ENCODE results near the gene MAOA.

DNA sequence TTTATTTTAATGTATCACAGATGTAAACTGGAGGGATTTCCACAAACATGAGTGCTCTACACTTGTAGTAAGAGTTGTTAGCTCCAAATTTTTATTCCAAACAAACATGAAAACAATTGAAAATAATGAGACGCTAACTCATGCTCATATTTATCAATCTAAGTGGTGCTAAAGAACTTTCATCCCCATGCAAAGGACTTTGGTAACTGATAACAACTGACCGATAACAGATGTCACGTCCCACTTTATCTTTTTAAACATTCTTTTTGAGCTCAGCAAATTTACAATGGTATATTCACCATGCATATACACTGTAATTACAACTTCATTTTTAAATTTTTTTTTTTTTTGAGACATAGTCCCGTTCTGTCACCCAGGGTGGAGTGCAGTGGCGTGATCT lies 15.6 kb upstream of the MAOA start:
- TF ChIP-seq RCOR1 (IDR thresholded peaks at IDR 0.05; ENCODE audit: low read depth, low read length) = no peak
- no peak for TF ChIP-seq POLR2A (IDR thresholded peaks at IDR 0.05; ENCODE audit: low read length)
- no peak for TF ChIP-seq CHD2 (IDR thresholded peaks at IDR 0.05; ENCODE audit: low read length, partially characterized antibody)
- TF ChIP-seq NR3C1 (IDR thresholded peaks at IDR 0.05) = no peak

Measured in A549 (cell line).